GM12878 (cell line): ENCODE measurements around the gene ARHGEF1. TPM values are rescaled to one million over a fixed set of nuclear protein-coding genes. Genes with fewer than 3 reads are reported as not detected.

Source experiments
- ATF3 ChIP-seq: IDR thresholded peaks from 2 replicates; pipeline ENCODE4 v1.6.1; 2011; ENCODE audit warnings: low read depth, mild to moderate bottlenecking, low read length, moderate library complexity, borderline replicate concordance; ENCODE audit errors: extremely low read depth
- E2F8 ChIP-seq: fragments of 450-650 bp; IDR thresholded peaks from 2 replicates; pipeline ENCODE4 v1.6.1; 2018; ENCODE audit warnings: mild to moderate bottlenecking, low read depth, moderate library complexity; ENCODE audit not compliant: partially characterized antibody
- ETV6 ChIP-seq, 2 experiments: fragments of 450-650 bp in 1 of 2; IDR thresholded peaks in 1 of 2; conservative IDR thresholded peaks in 1 of 2; 2 replicates each; pipeline ENCODE4 v1.6.1; 2014; ENCODE audit warnings: antibody characterized with exemption in 1 of 2, borderline replicate concordance in 1 of 2, low read depth in 1 of 2, mild to moderate bottlenecking in 1 of 2, moderate library complexity in 1 of 2
- HSF1 ChIP-seq: fragments of 150-350 bp; IDR thresholded peaks from 2 replicates; pipeline ENCODE4 v1.6.1; 2014; ENCODE audit warnings: mild to moderate bottlenecking, low read depth, low read length
- NFYA ChIP-seq: IDR thresholded peaks from 2 replicates; pipeline ENCODE4 v1.6.1; 2011; ENCODE audit warnings: low read depth, mild to moderate bottlenecking, low read length, improper control_type of control experiment, borderline replicate concordance
- NFYB ChIP-seq: IDR thresholded peaks from 2 replicates; pipeline ENCODE4 v1.6.1; 2011; ENCODE audit warnings: low read depth, mild to moderate bottlenecking, low read length, improper control_type of control experiment, moderate library complexity; ENCODE audit not compliant: insufficient read depth
- NR2C1 ChIP-seq: fragments of 450-650 bp; IDR thresholded peaks from 2 replicates; pipeline ENCODE4 v1.6.1; 2017; ENCODE audit warnings: antibody characterized with exemption, mild to moderate bottlenecking, moderate library complexity
- RB1 ChIP-seq: fragments of 450-650 bp; formaldehyde crosslinking; IDR thresholded peaks from 2 replicates; pipeline ENCODE4 v1.6.1; 2017; ENCODE audit warnings: mild to moderate bottlenecking, borderline replicate concordance
- RUNX3 ChIP-seq: IDR thresholded peaks from 2 replicates; pipeline ENCODE4 v1.6.1; 2012; ENCODE audit warnings: low read length, inconsistent platforms
- SKIL ChIP-seq: fragments of 450-650 bp; IDR thresholded peaks from 2 replicates; pipeline ENCODE4 v1.6.1; 2017; ENCODE audit warnings: mild to moderate bottlenecking, low read depth, inconsistent platforms; ENCODE audit not compliant: poor library complexity, severe bottlenecking
- SREBF1 ChIP-seq: IDR thresholded peaks from 2 replicates; pipeline ENCODE4 v1.6.1; 2012; ENCODE audit warnings: mild to moderate bottlenecking, low read length
- SUZ12 ChIP-seq: fragments of 200-600 bp; sonication (generic); IDR thresholded peaks from one replicate; pipeline ENCODE4 v1.6.1; 2018; ENCODE audit warnings: antibody characterized with exemption, mild to moderate bottlenecking; ENCODE audit not compliant: unreplicated experiment
- TAF1 ChIP-seq: IDR thresholded peaks from 2 replicates; pipeline ENCODE4 v1.6.1; 2011; ENCODE audit warnings: mild to moderate bottlenecking, low read depth, low read length, borderline replicate concordance
- TBL1XR1 ChIP-seq: IDR thresholded peaks from 2 replicates; pipeline ENCODE4 v1.6.1; 2012; ENCODE audit warnings: low read depth, low read length, improper control_type of control experiment
- TCF12 ChIP-seq: IDR thresholded peaks from 2 replicates; pipeline ENCODE4 v1.6.1; 2011; ENCODE audit warnings: low read depth, mild to moderate bottlenecking, low read length
- ZNF687 ChIP-seq: fragments of 450-650 bp; IDR thresholded peaks from 2 replicates; pipeline ENCODE4 v1.6.1; 2017; ENCODE audit warnings: mild to moderate bottlenecking, moderate library complexity
- ZZZ3 ChIP-seq: IDR thresholded peaks from 2 replicates; pipeline ENCODE4 v1.6.1; 2011; ENCODE audit warnings: low read depth; ENCODE audit not compliant: control insufficient read depth, insufficient read length
- polyA plus RNA-seq, 11 experiments: library from polyadenylated mRNA; depleted of rRNA in 4 of 11; unstranded in 6 of 11; stranded (reverse) in 5 of 11; fragments of >200 nt; fragmentation: Nextera tagmentation in 4 of 11; fragmentation: Illumina TruSeq in 1 of 11; extraction: Ambion mirVana in 4 of 11; extraction: Trizol in 1 of 11; gene quantifications; 1 replicate in 1 of 11; 2 replicates in 10 of 11; pipeline versions ENCODE4 v1.2.1 to v1.2.3, GENCODE V29; 2011 to 2016; ENCODE audit warnings: inconsistent platforms in 2 of 11, missing spikeins in 2 of 11, low read depth in 1 of 11
- total RNA-seq, 4 experiments: library from RNA; depleted of rRNA in 3 of 4; stranded (reverse); fragments of >200 nt in 3 of 4; fragmentation: Illumina TruSeq in 1 of 4; extraction: Trizol in 1 of 4; gene quantifications; 2 replicates each; pipeline versions ENCODE4 v1.2.1 to v1.2.3, GENCODE V29; 2013 to 2021

The ARHGEF1 gene
- total and polyA plus RNA-seq, 10 of the 15 experiments (the other 5 are each of a cell fraction or from before 2014, with no cell fraction given) = 1.2 to 207 (median 53.9) TPM

- TF ChIP-seq ZNF687 (peak; percentile 98), HSF1 (no peak), RB1 (0 out of 2 replicates have a peak, but pooled peaks have one; percentile 24), ETV6 (conservative IDR thresholded peaks at IDR 0.05 in 1 of 2, IDR thresholded peaks at IDR 0.05 in 1 of 2; ENCODE audit: borderline replicate concordance in 1 of 2, low read depth in 1 of 2) (peak in 1 of 2 experiments; percentile 90; a peak in 2 of 4 replicates), E2F8 (peak; percentile 50), TBL1XR1 (peak; percentile 70), SREBF1 (no peak), ATF3 (no peak), TAF1 (no peak), NFYA (no peak), NR2C1 (peak; percentile 53; the same call in 1 of the 2 replicates), SUZ12 (no peak), NFYB (no peak), ZZZ3 (no peak), SKIL (peak; percentile 42), RUNX3 (peak; percentile 91), TCF12 (peak; percentile 64; the same call in 1 of the 2 replicates)
Observed at GRCh38 chr19:41871573-41872383, 11.2 kb upstream of the ARHGEF1 start (continued).
